DOHH2 (cell line): ENCODE data around the gene FSHB.
"Not testable (repeated sequence)": the region's sequence is repeated elsewhere in the genome, so short reads cannot be mapped to it uniquely, and the experiment has no call there.

ENCODE experiments used
- H3F3A ChIP-seq: fragments of 200-600 bp; sonication (generic), shearing (Covaris generic); 2 replicates; pipeline ENCODE4 v1.6.0; 2016; ENCODE audit warnings: antibody characterized with exemption, mild to moderate bottlenecking; ENCODE audit not compliant: control insufficient read depth, insufficient read depth
- H3K27ac ChIP-seq: fragments of 200-600 bp; sonication (generic); 2 replicates; pipeline ENCODE4 v1.5.1; 2014; ENCODE audit warnings: low read depth, mild to moderate bottlenecking, low read length, moderate library complexity
- H3K27me3 ChIP-seq: fragments of 200-600 bp; sonication (generic); 2 replicates; pipeline ENCODE4 v1.6.1; 2014; ENCODE audit warnings: mild to moderate bottlenecking, low read length, mixed read lengths; ENCODE audit not compliant: control insufficient read depth
- H3K36me3 ChIP-seq: fragments of 200-600 bp; sonication (generic); 2 replicates; pipeline ENCODE4 v1.6.1; 2014; ENCODE audit warnings: mild to moderate bottlenecking, low read length, moderate library complexity, mixed read lengths; ENCODE audit not compliant: control insufficient read depth
- H3K4me1 ChIP-seq: fragments of 200-600 bp; sonication (generic); 2 replicates; pipeline ENCODE4 v1.6.1; 2014; ENCODE audit warnings: mild to moderate bottlenecking, low read length, mixed read lengths; ENCODE audit not compliant: control insufficient read depth
- H3K4me2 ChIP-seq: fragments of 200-600 bp; sonication (generic); 2 replicates; pipeline ENCODE4 v1.6.0; 2014; ENCODE audit warnings: mild to moderate bottlenecking, low read length, moderate library complexity
- H3K4me3 ChIP-seq: fragments of 200-600 bp; sonication (generic); 2 replicates; pipeline ENCODE4 v1.5.1; 2014; ENCODE audit warnings: mild to moderate bottlenecking, low read length, mixed read lengths
- H3K79me2 ChIP-seq: fragments of 200-600 bp; sonication (generic); 2 replicates; pipeline ENCODE4 v1.6.1; 2014; ENCODE audit warnings: mild to moderate bottlenecking, low read length, mixed read lengths; ENCODE audit not compliant: control insufficient read depth
- H3K9me2 ChIP-seq: fragments of 200-600 bp; sonication (generic); replicated peaks from 2 replicates; pipeline ENCODE4 v1.6.1; 2014; ENCODE audit warnings: mild to moderate bottlenecking, low read length, mixed read lengths; ENCODE audit not compliant: control insufficient read depth
- H3K9me3 ChIP-seq: fragments of 200-600 bp; sonication (generic); 2 replicates; pipeline ENCODE4 v1.6.1; 2014; ENCODE audit warnings: antibody characterized with exemption, low read length, mixed read lengths; ENCODE audit not compliant: control insufficient read depth, insufficient read depth
- H4K20me1 ChIP-seq: fragments of 200-600 bp; sonication (generic); 2 replicates; pipeline ENCODE4 v1.6.0; 2014; ENCODE audit warnings: low read depth, mild to moderate bottlenecking, antibody characterized with exemption, low read length, moderate library complexity; ENCODE audit not compliant: control insufficient read depth, insufficient read depth
- EZH2phosphoT487 ChIP-seq: fragments of 200-600 bp; sonication (generic); IDR thresholded peaks from 2 replicates; pipeline ENCODE4 v1.6.1; 2017; ENCODE audit warnings: borderline replicate concordance, mild to moderate bottlenecking, antibody characterized with exemption, low read length, moderate library complexity, mixed read lengths
- TF ChIP-seq, protein P1 (sequence below): fragments of 200-600 bp; sonication (generic); IDR thresholded peaks from one replicate; pipeline ENCODE4 v1.5.1; 2014; ENCODE audit warnings: antibody characterized with exemption, mild to moderate bottlenecking, low read depth, low read length; ENCODE audit not compliant: poor library complexity, severe bottlenecking

Gene FSHB

DNA sequence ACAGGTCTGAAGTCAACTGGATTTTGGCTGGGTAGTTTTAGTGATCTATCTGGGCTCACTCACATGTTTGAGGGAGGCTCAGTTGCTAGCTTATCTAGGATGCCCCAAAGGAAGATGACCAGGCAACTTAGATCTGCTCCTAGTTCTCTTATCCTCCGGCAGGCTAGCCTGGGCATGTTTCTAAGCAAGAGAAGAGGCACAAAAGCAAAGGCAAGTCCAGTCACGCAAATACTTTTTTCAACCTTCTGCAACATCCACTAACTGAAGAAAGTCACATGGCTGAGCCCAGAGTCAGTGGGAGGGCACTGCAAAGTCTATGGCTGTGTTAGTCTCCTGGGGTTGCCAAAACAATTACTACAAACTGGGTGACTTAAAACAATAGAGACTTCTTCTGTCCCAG, 32.9 kb upstream of the FSHB start:
- H3K9me2 ChIP-seq: no peaks in the 10 kb centered on the region
- no peaks in the 10 kb centered on the region for H3F3A ChIP-seq
- H3K4me1 ChIP-seq: no peaks in the 10 kb centered on the region
- H3K36me3 ChIP-seq: no peaks in the 10 kb centered on the region
- no peaks in the 10 kb centered on the region for H3K79me2 ChIP-seq
- no peak overlapping the region for H3K4me3 ChIP-seq
- no peak overlapping the region for H3K4me2 ChIP-seq
- H3K27ac ChIP-seq: no peak overlapping the region
- H4K20me1 ChIP-seq: no peaks in the 10 kb centered on the region
- TF ChIP-seq, protein P1, sequence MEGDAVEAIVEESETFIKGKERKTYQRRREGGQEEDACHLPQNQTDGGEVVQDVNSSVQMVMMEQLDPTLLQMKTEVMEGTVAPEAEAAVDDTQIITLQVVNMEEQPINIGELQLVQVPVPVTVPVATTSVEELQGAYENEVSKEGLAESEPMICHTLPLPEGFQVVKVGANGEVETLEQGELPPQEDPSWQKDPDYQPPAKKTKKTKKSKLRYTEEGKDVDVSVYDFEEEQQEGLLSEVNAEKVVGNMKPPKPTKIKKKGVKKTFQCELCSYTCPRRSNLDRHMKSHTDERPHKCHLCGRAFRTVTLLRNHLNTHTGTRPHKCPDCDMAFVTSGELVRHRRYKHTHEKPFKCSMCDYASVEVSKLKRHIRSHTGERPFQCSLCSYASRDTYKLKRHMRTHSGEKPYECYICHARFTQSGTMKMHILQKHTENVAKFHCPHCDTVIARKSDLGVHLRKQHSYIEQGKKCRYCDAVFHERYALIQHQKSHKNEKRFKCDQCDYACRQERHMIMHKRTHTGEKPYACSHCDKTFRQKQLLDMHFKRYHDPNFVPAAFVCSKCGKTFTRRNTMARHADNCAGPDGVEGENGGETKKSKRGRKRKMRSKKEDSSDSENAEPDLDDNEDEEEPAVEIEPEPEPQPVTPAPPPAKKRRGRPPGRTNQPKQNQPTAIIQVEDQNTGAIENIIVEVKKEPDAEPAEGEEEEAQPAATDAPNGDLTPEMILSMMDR: no peak
- TF ChIP-seq EZH2phosphoT487: no peak
- no peaks in the 10 kb centered on the region for H3K27me3 ChIP-seq
- no peaks in the 10 kb centered on the region for H3K9me3 ChIP-seq

DNA sequence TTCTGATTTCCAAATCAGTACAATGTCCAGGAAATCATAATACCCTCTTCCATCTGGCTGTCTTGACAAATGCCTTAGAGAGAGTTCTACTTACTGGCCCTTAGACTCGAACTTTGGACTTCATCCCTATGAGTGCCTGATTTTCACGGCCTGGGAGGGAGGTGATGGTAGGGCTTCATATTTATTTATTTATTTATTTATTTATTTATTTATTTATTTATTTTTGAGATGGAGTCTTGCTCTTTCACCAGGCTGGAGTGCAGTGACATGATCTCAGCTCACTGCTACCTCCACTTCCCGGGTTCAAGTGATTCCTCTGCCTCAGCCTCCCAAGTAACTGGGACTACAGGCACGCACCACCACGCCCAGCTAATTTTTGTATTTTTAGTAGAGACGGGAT, 27.8 kb upstream of the FSHB start:
- H3K9me2 ChIP-seq, H3K4me2 ChIP-seq, H3K9me3 ChIP-seq, H3K4me1 ChIP-seq, H3K36me3 ChIP-seq, H3K79me2 ChIP-seq, H3K4me3 ChIP-seq, H3F3A ChIP-seq, H3K27ac ChIP-seq, H4K20me1 ChIP-seq, H3K27me3 ChIP-seq: not testable (repeated sequence)

DNA sequence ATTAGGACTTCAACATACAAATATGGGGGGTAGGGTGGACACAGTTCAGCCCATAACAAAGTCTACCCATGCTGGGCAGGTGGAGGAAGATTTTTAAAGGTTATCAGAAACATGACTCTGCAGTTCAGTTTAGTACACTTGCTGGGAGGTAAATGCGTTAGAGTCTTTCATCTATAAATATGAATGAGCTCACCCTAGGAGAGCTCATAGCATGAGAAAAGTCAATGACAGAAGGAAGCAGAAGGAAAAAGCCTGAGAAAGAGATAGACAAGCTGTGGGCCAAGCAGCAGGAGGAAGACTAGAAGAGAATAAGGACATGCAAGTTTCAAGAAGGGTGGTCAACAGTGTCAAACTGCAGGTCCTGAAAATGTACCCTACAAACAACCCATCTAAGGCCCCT, 27.0 kb upstream of the FSHB start:
- Histone ChIP-seq H3K4me2 (no peak overlapping the region), H3K9me3 (no peaks in the 10 kb centered on the region), H3K4me3 (no peak overlapping the region), H4K20me1 (no peaks in the 10 kb centered on the region), H3K79me2 (no peaks in the 10 kb centered on the region), H3K4me1 (peaks cover 3% of the 10 kb centered on the region), H3K9me2 (no peaks in the 10 kb centered on the region), H3K36me3 (no peaks in the 10 kb centered on the region), H3K27ac (no peak overlapping the region), H3F3A (no peaks in the 10 kb centered on the region), H3K27me3 (0 out of 2 replicates have a peak, but pooled peaks cover 2% of the 10 kb centered on the region)
- no peak for TF ChIP-seq EZH2phosphoT487
- TF ChIP-seq, protein P1: no peak

DNA sequence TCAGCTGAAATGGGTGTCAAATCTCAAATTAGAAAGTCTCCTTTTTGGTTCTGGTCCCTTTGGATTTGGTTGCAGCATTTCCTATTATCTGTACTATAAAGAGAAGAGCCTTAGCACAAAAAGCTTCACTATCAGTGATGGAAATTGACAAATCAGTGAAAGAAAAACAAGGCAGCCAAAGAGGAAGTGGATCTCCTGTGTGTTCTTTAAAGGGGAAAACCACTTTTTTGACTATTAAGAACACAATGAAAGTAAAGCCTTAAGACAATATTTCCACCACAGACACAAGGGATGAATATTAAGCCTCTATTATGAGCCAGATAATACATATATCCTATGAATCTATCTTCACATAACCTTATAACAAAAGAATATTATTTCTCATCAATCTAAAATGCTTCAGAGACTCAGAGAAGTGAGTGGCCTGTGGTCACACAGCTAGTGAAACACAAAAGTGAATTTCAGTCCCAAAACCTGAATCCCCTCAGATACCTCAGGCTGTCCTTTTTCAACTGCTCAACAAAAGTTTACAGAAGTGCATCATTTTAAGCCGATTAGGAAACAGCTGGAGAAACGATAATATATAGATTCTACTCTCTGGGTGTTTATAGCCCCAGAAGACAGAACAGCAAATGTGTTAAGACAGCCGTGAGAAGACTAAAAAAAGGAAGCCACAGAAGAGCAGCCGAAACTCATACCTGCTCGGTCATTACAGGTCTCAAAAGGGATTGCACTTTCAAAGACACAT, 24.4 kb upstream of the FSHB start:
- no peaks in the 10 kb centered on the region for H3F3A ChIP-seq
- H3K9me2 ChIP-seq: no peaks in the 10 kb centered on the region
- H3K4me3 ChIP-seq: no peak overlapping the region
- no peaks in the 10 kb centered on the region for H3K36me3 ChIP-seq
- 0 out of 2 replicates have a peak, but pooled peaks cover 2% of the 10 kb centered on the region for H3K27me3 ChIP-seq
- no peaks in the 10 kb centered on the region for H3K9me3 ChIP-seq
- H3K4me1 ChIP-seq: peaks cover 3% of the 10 kb centered on the region
- peak overlapping the region; percentile 17; the same call in 1 of the 2 replicates for H3K4me2 ChIP-seq
- H3K27ac ChIP-seq: peak overlapping the region; percentile 39
- no peaks in the 10 kb centered on the region for H3K79me2 ChIP-seq
- TF ChIP-seq EZH2phosphoT487: no peak
- no peaks in the 10 kb centered on the region for H4K20me1 ChIP-seq
